Endothelial cell of umbilical vein (primary cell): Measurements from ENCODE around the gene TM4SF18.

Experiments
- EZH2 ChIP-seq: IDR thresholded peaks from 2 replicates; pipeline ENCODE4 v1.6.1; 2012; ENCODE audit warnings: borderline replicate concordance, low read depth, mild to moderate bottlenecking, moderate library complexity, low read length, inconsistent platforms; ENCODE audit not compliant: severe bottlenecking
- POLR2A ChIP-seq: IDR thresholded peaks from 2 replicates; pipeline ENCODE4 v1.6.1; 2012; ENCODE audit warnings: low read depth, mild to moderate bottlenecking, control low read depth, low read length
- POLR2AphosphoS5 ChIP-seq: IDR thresholded peaks from 2 replicates; pipeline ENCODE4 v1.6.1; 2012; ENCODE audit warnings: low read depth, mild to moderate bottlenecking, control low read depth, low read length, moderate library complexity; ENCODE audit not compliant: insufficient read depth
- TF ChIP-seq, protein P1 (sequence below), 2 donors: IDR thresholded peaks; 1 replicate in 1 of 2; 2 replicates in 1 of 2; pipeline ENCODE4 v1.5.1; 2011; ENCODE audit warnings: low read length in 2 of 2, mild to moderate bottlenecking in 2 of 2, moderate library complexity in 2 of 2, control low read depth in 1 of 2, inconsistent platforms in 1 of 2, low read depth in 1 of 2; ENCODE audit not compliant: insufficient read depth in 1 of 2; ENCODE audit errors: extremely low read depth in 1 of 2
- TF ChIP-seq, protein P2 (sequence below): IDR thresholded peaks from 2 replicates; pipeline ENCODE4 v1.6.1; 2011; ENCODE audit not compliant: insufficient read depth, insufficient read length

DNA sequence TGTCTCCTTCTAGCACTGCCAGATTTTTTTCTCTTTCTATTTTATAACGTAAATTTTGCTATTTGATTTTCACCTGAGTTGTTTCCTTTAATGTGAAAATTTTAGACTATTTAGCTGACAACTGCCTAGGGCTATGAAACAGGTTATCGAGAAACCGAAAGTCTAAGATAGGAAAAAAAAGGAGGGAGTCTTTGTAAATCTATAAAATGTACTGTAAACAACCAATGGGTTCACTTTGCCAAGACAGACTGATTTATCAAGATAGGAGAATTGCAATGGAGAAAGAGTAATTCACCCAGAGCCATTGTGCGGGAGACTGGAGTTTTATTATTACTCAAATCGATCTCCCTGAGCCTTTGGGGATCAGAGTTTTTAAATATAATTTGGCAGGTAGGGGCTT, 50.0 kb downstream of the TM4SF18 start:
- TF ChIP-seq, protein P1, sequence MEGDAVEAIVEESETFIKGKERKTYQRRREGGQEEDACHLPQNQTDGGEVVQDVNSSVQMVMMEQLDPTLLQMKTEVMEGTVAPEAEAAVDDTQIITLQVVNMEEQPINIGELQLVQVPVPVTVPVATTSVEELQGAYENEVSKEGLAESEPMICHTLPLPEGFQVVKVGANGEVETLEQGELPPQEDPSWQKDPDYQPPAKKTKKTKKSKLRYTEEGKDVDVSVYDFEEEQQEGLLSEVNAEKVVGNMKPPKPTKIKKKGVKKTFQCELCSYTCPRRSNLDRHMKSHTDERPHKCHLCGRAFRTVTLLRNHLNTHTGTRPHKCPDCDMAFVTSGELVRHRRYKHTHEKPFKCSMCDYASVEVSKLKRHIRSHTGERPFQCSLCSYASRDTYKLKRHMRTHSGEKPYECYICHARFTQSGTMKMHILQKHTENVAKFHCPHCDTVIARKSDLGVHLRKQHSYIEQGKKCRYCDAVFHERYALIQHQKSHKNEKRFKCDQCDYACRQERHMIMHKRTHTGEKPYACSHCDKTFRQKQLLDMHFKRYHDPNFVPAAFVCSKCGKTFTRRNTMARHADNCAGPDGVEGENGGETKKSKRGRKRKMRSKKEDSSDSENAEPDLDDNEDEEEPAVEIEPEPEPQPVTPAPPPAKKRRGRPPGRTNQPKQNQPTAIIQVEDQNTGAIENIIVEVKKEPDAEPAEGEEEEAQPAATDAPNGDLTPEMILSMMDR (IDR thresholded peaks at IDR 0.05; ENCODE audit: extremely low read depth in 1 of 2, insufficient read depth in 1 of 2, low read depth in 1 of 2, low read length in 2 of 2) = no peak
- TF ChIP-seq EZH2 (no peak), POLR2A (no peak), POLR2AphosphoS5 (no peak)
- TF ChIP-seq, protein P2, sequence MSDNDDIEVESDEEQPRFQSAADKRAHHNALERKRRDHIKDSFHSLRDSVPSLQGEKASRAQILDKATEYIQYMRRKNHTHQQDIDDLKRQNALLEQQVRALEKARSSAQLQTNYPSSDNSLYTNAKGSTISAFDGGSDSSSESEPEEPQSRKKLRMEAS = no peak
